ENCODE measurements around the gene ZBTB25.

DNA sequence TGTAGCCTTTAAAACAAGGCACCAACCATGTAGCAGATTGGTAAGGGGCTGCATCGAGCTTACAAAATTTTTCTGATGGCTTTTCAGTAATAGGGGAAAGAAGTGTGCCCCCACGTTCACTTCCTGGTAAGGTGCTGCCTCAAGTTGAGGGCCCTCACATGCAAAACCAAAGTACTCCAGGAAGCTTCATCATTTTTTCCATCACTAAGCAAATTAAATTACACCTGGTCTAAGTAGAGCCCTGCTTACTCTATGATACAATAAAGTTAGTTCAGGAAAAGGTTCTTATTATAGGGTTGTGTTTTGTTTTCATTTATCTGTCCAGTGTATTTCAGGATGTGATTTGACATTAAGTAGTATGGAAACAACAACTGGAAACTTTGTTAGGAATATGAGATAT, 53.4 kb downstream of the ZBTB25 start:
- TF ChIP-seq PBX3 (IDR thresholded peaks at IDR 0.05; ENCODE audit: insufficient replicate concordance, low read depth, low read length) (no peak), MEF2A (IDR thresholded peaks at IDR 0.05; ENCODE audit: insufficient read depth, low read depth, low read length) (no peak), EP300 (IDR thresholded peaks at IDR 0.05; ENCODE audit: borderline replicate concordance in 1 of 2, control insufficient read depth in 1 of 2, low read depth in 2 of 2, low read length in 2 of 2) (no peak), FOXK2 (IDR thresholded peaks at IDR 0.05) (no peak), MAX (IDR thresholded peaks at IDR 0.05; ENCODE audit: low read depth, low read length) (no peak), POLR2A (IDR thresholded peaks at IDR 0.05; ENCODE audit: low read depth, low read length) (no peak), CHD2 (IDR thresholded peaks at IDR 0.05; ENCODE audit: borderline replicate concordance, low read depth, low read length) (no peak), SMC3 (IDR thresholded peaks at IDR 0.05; ENCODE audit: borderline replicate concordance, low read length) (no peak), CREB1 (IDR thresholded peaks at IDR 0.05; ENCODE audit: low read depth) (no peak), REST (IDR thresholded peaks at IDR 0.05; ENCODE audit: low read depth, low read length) (no peak), SP1 (IDR thresholded peaks at IDR 0.05; ENCODE audit: low read depth, low read length) (no peak), FOXM1 (IDR thresholded peaks at IDR 0.05; ENCODE audit: low read depth, low read length) (no peak), WRNIP1 (IDR thresholded peaks at IDR 0.05; ENCODE audit: borderline replicate concordance, low read depth, low read length) (no peak)
- TF ChIP-seq, protein P1, sequence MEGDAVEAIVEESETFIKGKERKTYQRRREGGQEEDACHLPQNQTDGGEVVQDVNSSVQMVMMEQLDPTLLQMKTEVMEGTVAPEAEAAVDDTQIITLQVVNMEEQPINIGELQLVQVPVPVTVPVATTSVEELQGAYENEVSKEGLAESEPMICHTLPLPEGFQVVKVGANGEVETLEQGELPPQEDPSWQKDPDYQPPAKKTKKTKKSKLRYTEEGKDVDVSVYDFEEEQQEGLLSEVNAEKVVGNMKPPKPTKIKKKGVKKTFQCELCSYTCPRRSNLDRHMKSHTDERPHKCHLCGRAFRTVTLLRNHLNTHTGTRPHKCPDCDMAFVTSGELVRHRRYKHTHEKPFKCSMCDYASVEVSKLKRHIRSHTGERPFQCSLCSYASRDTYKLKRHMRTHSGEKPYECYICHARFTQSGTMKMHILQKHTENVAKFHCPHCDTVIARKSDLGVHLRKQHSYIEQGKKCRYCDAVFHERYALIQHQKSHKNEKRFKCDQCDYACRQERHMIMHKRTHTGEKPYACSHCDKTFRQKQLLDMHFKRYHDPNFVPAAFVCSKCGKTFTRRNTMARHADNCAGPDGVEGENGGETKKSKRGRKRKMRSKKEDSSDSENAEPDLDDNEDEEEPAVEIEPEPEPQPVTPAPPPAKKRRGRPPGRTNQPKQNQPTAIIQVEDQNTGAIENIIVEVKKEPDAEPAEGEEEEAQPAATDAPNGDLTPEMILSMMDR (IDR thresholded peaks at IDR 0.05 in 2 of 3, conservative IDR thresholded peaks at IDR 0.05 in 1 of 3; ENCODE audit: control insufficient read depth in 2 of 3, extremely low read depth in 1 of 3, insufficient read depth in 1 of 3, low read depth in 3 of 3, low read length in 3 of 3) = no peak

Data from GM12878 (cell line).